MM.1S (cell line): Measurements from ENCODE around the gene GRIK1.

Source experiments
- DNase-seq: peaks from one replicate; pipeline ENCODE4 v3.0.0-alpha.2; 2015
- H2AFZ ChIP-seq: fragments of 300-600 bp; sonication (generic); 2 replicates; pipeline ENCODE4 v1.6.0; 2016; ENCODE audit warnings: antibody characterized with exemption, low read length
- H3F3A ChIP-seq: fragments of 300-600 bp; sonication (generic); 2 replicates; pipeline ENCODE4 v1.6.1; 2016; ENCODE audit warnings: mild to moderate bottlenecking, antibody characterized with exemption, low read length, moderate library complexity, mixed read lengths; ENCODE audit not compliant: insufficient read depth
- H3K27ac ChIP-seq: fragments of 300-600 bp; sonication (generic); 2 replicates; pipeline ENCODE4 v1.5.1; 2016; ENCODE audit warnings: mild to moderate bottlenecking, low read length
- H3K27me3 ChIP-seq: fragments of 300-600 bp; sonication (generic); replicated peaks from 2 replicates; pipeline ENCODE4 v1.6.0; 2016; ENCODE audit warnings: low read length; ENCODE audit not compliant: insufficient read depth
- H3K36me3 ChIP-seq: fragments of 300-600 bp; sonication (generic); replicated peaks from 2 replicates; pipeline ENCODE4 v1.6.1; 2016; ENCODE audit warnings: mild to moderate bottlenecking, low read length, mixed read lengths; ENCODE audit not compliant: insufficient read depth
- H3K4me1 ChIP-seq: fragments of 300-600 bp; sonication (generic); 2 replicates; pipeline ENCODE4 v1.6.1; 2016; ENCODE audit warnings: low read length, mixed read lengths
- H3K4me2 ChIP-seq: fragments of 300-600 bp; sonication (generic); 2 replicates; pipeline ENCODE4 v1.6.0; 2016; ENCODE audit warnings: low read depth, low read length
- H3K4me3 ChIP-seq: fragments of 300-600 bp; sonication (generic); 2 replicates; pipeline ENCODE4 v1.5.1; 2016; ENCODE audit warnings: low read length, mixed read lengths
- H3K79me2 ChIP-seq: fragments of 300-600 bp; sonication (generic); 2 replicates; pipeline ENCODE4 v1.6.1; 2016; ENCODE audit warnings: mixed run types, low read length, mixed read lengths
- H3K9ac ChIP-seq: fragments of 300-600 bp; sonication (generic); 2 replicates; pipeline ENCODE4 v1.6.1; 2016; ENCODE audit warnings: low read length, mixed read lengths
- H3K9me2 ChIP-seq: fragments of 300-600 bp; sonication (generic); replicated peaks from 2 replicates; pipeline ENCODE4 v1.6.1; 2016; ENCODE audit warnings: mild to moderate bottlenecking, low read length, mixed read lengths; ENCODE audit not compliant: insufficient read depth
- H3K9me3 ChIP-seq: fragments of 300-600 bp; sonication (generic); replicated peaks from 2 replicates; pipeline ENCODE4 v1.6.1; 2016; ENCODE audit warnings: mild to moderate bottlenecking, low read length, mixed read lengths; ENCODE audit not compliant: insufficient read depth
- H4K20me1 ChIP-seq: fragments of 300-600 bp; sonication (generic); 2 replicates; pipeline ENCODE4 v1.6.1; 2016; ENCODE audit warnings: mild to moderate bottlenecking, low read length, moderate library complexity, mixed read lengths; ENCODE audit not compliant: insufficient read depth
- EZH2 ChIP-seq: fragments of 300-600 bp; sonication (generic); optimal IDR thresholded peaks from 2 replicates; pipeline ENCODE3; 2017; ENCODE audit warnings: low read depth, mild to moderate bottlenecking, antibody characterized with exemption, low read length, mixed read lengths
- EZH2phosphoT487 ChIP-seq: fragments of 300-600 bp; sonication (generic); IDR thresholded peaks from 2 replicates; pipeline ENCODE4 v1.6.1; 2018; ENCODE audit warnings: antibody characterized with exemption, low read length
- TF ChIP-seq, protein P1 (sequence below): fragments of 300-600 bp; sonication (generic); IDR thresholded peaks from 2 replicates; pipeline ENCODE4 v1.5.1; 2016; ENCODE audit warnings: antibody characterized with exemption, low read length, mixed read lengths

GRIK1 gene

DNA sequence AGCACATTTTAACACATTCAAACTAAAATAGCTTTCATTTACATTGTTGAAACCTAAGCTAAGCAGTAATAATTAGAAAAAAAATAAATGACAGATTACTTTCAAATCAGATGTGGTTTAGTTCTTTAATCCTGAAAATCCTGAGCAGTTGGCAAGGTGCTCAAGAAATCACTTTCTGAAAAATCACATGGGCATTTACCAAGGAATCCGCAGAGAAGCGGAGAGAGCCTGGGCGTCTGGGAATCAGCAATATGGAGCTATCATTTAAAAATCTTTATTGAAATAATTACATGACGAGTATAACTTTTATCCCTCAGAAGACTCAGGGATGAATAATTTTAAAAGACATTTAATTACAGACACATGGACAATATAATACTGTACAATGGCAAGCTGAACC, 30.2 kb downstream of the GRIK1 start:
- no peaks in the 10 kb centered on the region for H3K79me2 ChIP-seq
- no peak overlapping the region for H3K4me3 ChIP-seq
- no peak for DNase-seq
- no peaks in the 10 kb centered on the region for H3K27me3 ChIP-seq
- H3K9me3 ChIP-seq, result no peaks in the 10 kb centered on the region
- no peaks in the 10 kb centered on the region for H3K36me3 ChIP-seq
- no peaks in the 10 kb centered on the region for H3K4me1 ChIP-seq
- H3K4me2 ChIP-seq, result no peak overlapping the region
- no peaks in the 10 kb centered on the region for H3K9me2 ChIP-seq
- H3F3A ChIP-seq, result no peaks in the 10 kb centered on the region
- TF ChIP-seq EZH2phosphoT487, result no peak
- TF ChIP-seq EZH2, result no peak
- TF ChIP-seq, protein P1, sequence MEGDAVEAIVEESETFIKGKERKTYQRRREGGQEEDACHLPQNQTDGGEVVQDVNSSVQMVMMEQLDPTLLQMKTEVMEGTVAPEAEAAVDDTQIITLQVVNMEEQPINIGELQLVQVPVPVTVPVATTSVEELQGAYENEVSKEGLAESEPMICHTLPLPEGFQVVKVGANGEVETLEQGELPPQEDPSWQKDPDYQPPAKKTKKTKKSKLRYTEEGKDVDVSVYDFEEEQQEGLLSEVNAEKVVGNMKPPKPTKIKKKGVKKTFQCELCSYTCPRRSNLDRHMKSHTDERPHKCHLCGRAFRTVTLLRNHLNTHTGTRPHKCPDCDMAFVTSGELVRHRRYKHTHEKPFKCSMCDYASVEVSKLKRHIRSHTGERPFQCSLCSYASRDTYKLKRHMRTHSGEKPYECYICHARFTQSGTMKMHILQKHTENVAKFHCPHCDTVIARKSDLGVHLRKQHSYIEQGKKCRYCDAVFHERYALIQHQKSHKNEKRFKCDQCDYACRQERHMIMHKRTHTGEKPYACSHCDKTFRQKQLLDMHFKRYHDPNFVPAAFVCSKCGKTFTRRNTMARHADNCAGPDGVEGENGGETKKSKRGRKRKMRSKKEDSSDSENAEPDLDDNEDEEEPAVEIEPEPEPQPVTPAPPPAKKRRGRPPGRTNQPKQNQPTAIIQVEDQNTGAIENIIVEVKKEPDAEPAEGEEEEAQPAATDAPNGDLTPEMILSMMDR, result no peak
- H4K20me1 ChIP-seq, result no peaks in the 10 kb centered on the region
- H2AFZ ChIP-seq, result no peak overlapping the region
- H3K9ac ChIP-seq, result no peak overlapping the region
- H3K27ac ChIP-seq, result no peak overlapping the region

DNA sequence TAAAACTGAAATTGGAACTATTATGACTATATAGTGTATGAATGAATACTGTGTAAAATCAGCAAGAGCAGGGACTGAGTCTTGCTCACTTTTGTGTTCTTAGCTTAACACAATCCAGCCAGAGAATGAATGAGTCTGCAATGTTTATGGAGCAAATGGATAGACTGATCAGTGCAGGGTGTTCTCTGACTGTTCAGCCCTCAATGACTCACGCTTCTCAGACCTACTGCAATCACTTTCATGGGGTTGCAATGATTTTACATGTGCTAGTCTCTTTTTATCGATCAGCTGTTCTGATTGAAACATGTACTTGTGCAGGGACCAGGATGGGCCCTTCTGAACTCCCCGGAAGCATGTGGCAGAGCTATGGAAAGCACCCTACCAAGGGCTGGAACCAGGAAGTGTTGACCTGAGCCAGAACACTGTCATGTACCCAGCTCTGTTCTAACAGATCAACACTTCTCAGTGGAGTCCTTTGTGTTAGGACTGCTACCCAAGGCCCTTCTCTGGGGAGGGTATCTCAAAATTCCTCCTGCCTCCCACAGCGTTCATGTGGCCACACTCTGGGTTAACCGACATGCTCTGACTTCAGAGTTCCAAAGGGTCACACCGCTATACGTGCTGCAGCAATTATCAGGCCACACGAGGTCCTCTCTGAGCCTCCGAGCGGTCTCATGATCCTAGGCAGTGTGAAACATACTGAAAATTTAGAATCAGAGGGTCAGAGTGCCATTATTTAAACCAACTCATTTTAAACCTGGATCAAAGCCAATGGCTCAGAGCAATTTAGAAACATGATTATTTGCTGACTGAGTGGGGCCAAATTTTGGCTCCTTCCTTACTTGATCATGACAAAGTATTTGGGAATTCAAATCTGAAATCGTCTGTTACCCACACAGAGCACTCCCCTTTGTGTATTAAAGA, 35.2 kb downstream of the GRIK1 start:
- Histone ChIP-seq H3K9ac (no peak overlapping the region), H3F3A (no peaks in the 10 kb centered on the region), H3K4me3 (no peak overlapping the region), H4K20me1 (no peaks in the 10 kb centered on the region), H3K9me3 (no peaks in the 10 kb centered on the region), H3K4me1 (no peaks in the 10 kb centered on the region), H3K4me2 (no peak overlapping the region), H2AFZ (no peak overlapping the region), H3K79me2 (no peaks in the 10 kb centered on the region), H3K36me3 (no peaks in the 10 kb centered on the region), H3K9me2 (no peaks in the 10 kb centered on the region), H3K27ac (no peak overlapping the region), H3K27me3 (no peaks in the 10 kb centered on the region)
- no peak for TF ChIP-seq EZH2
- no peak for DNase-seq

DNA sequence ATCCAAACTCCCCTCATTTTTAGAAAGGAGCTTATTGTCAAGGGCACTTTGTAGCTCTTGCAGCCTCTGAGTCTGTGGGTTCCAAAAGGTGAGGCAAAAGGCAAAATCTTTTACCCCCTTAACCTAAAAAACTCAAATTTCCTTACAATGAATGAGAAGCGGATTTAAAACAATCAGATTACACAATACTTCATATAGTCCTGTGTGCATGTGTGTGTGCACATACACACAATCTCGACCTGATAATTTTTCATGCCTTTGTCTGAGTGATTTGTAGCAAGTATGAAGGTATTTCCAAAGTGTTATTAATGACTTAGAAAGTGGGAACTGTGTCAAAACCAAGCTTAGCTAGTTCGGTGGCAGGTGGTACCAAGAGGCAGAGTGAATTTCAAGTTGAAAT, 42.9 kb downstream of the GRIK1 start:
- no peaks in the 10 kb centered on the region for H4K20me1 ChIP-seq
- no peaks in the 10 kb centered on the region for H3K4me1 ChIP-seq
- H3K36me3 ChIP-seq, result no peaks in the 10 kb centered on the region
- H3F3A ChIP-seq, result no peaks in the 10 kb centered on the region
- H3K9me2 ChIP-seq, result no peaks in the 10 kb centered on the region
- DNase-seq, result no peak
- H3K4me2 ChIP-seq, result no peak overlapping the region
- no peaks in the 10 kb centered on the region for H3K27me3 ChIP-seq
- TF ChIP-seq, protein P1, result no peak
- TF ChIP-seq EZH2phosphoT487 (no peak), EZH2 (no peak)
- no peaks in the 10 kb centered on the region for H3K9me3 ChIP-seq
- no peak overlapping the region for H3K9ac ChIP-seq
- H3K27ac ChIP-seq, result no peak overlapping the region
- H3K79me2 ChIP-seq, result no peaks in the 10 kb centered on the region
- no peak overlapping the region for H3K4me3 ChIP-seq
- H2AFZ ChIP-seq, result no peak overlapping the region

DNA sequence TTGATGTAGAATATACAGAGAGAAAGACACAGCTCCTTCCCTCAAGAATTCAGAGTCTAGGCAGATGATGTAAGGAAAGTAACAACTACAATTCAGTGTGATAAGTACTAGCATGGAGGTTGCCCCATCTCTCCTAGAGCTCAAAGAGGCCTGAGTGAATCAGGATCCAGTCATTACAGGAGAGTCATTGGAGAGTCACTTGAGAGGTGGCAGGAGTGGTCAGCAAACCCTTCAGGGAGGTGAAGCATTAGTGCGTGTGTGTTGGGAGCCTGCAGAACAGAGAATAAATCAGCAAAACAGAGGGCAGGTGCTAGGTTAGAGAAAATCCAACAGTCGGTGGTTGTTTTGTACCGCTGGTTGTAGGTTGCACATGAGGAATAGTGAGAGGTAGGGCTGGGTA, 46.1 kb downstream of the GRIK1 start:
- Histone ChIP-seq H4K20me1 (no peaks in the 10 kb centered on the region), H3K27me3 (no peaks in the 10 kb centered on the region), H3K4me3 (no peak overlapping the region), H3K36me3 (no peaks in the 10 kb centered on the region), H2AFZ (no peak overlapping the region), H3K4me1 (no peaks in the 10 kb centered on the region), H3K9me2 (no peaks in the 10 kb centered on the region), H3K79me2 (no peaks in the 10 kb centered on the region), H3K9me3 (no peaks in the 10 kb centered on the region), H3K9ac (no peak overlapping the region), H3F3A (no peaks in the 10 kb centered on the region), H3K4me2 (no peak overlapping the region), H3K27ac (no peak overlapping the region)
- no peak for DNase-seq
- TF ChIP-seq EZH2phosphoT487, result no peak
